GM18907 (cell line): ENCODE data around the gene DMWD.

Source experiments
- ATAC-seq: cut with Tn5 transposase; IDR thresholded peaks from one replicate; pipeline ENCODE4 v1.9.1; 2021; ENCODE audit warnings: mild to moderate bottlenecking, moderate library complexity; ENCODE audit not compliant: unreplicated experiment

Gene DMWD

GRCh38 chr19:45772130-45772840 lies 20.4 kb downstream of the DMWD start:
- no peak for ATAC-seq

GRCh38 chr19:45771311-45771933 lies 21.2 kb downstream of the DMWD start:
- no peak for ATAC-seq

- peak; percentile 55 for ATAC-seq
These were observed 22.2 kb downstream of the DMWD start for GRCh38 chr19:45770192-45771101.

- peak; percentile 12 for ATAC-seq
These were observed 22.8 kb downstream of the DMWD start for GRCh38 chr19:45769821-45770191.

- ATAC-seq: peak; percentile 43
These were observed 23.5 kb downstream of the DMWD start, which contains the start of gene SIX5 for GRCh38 chr19:45768984-45769782. Gene SIX5 (minus strand): TSS chr19:45769252. CDS start chr19:45768844, 408 bp downstream.

- no peak for ATAC-seq
These were observed 24.0 kb downstream of the DMWD start for GRCh38 chr19:45768655-45768983.

- ATAC-seq: no peak
These were observed 24.6 kb downstream of the DMWD start for GRCh38 chr19:45767881-45768654.

GRCh38 chr19:45767410-45767880 lies 25.2 kb downstream of the DMWD start:
- no peak for ATAC-seq

- ATAC-seq: no peak
These were observed 25.7 kb downstream of the DMWD start for GRCh38 chr19:45766869-45767346.

GRCh38 chr19:45766296-45766868 lies 26.3 kb downstream of the DMWD start:
- no peak for ATAC-seq

- ATAC-seq: no peak
These were observed 26.8 kb downstream of the DMWD start for GRCh38 chr19:45765702-45766295.

GRCh38 chr19:45764945-45765701 lies 27.5 kb downstream of the DMWD start:
- ATAC-seq: no peak

GRCh38 chr19:45764475-45764874 lies 28.2 kb downstream of the DMWD start:
- no peak for ATAC-seq

GRCh38 chr19:45763691-45764294 lies 28.9 kb downstream of the DMWD start:
- no peak for ATAC-seq

GRCh38 chr19:45762870-45763631 lies 29.6 kb downstream of the DMWD start:
- ATAC-seq: no peak

- ATAC-seq: no peak
These were observed 30.9 kb downstream of the DMWD start for GRCh38 chr19:45761714-45762113.

- ATAC-seq: no peak
These were observed 33.7 kb downstream of the DMWD start for GRCh38 chr19:45758921-45759320.
